Measurements from ENCODE around the gene SLC44A4.
"Not testable (repeated sequence)": the region's sequence is repeated elsewhere in the genome, so short reads cannot be mapped to it uniquely, and the experiment has no call there.

GRCh38 chr6:31857774-31858173 is 21.0 kb downstream of the SLC44A4 start:
- not testable (repeated sequence) for TF ChIP-seq EZH2 (IDR thresholded peaks at IDR 0.05; ENCODE audit: borderline replicate concordance, low read depth, low read length, severe bottlenecking); CTCF (IDR thresholded peaks at IDR 0.05; ENCODE audit: borderline replicate concordance, extremely low read depth, low read length, poor library complexity, severe bottlenecking)

Data from DND-41 (cell line).